Esophagus muscularis mucosa (tissue), 4 donors: Measurements from ENCODE around the gene WNK3. TPM values are rescaled to one million over a fixed set of nuclear protein-coding genes. Genes with fewer than 3 reads are reported as not detected.

Source experiments
- DNase-seq: peaks from one replicate; pipeline ENCODE4 v3.0.0-alpha.2; 2017; ENCODE audit errors: extremely low spot score
- H3K27ac ChIP-seq, 4 donors: fragments of 200-600 bp; sonication (generic); replicated peaks in 1 of 4; 1 replicate in 3 of 4; 2 replicates in 1 of 4; pipeline ENCODE4 v1.5.1; 2016 to 2019; ENCODE audit warnings: mild to moderate bottlenecking in 1 of 4
- H3K27me3 ChIP-seq, 4 donors: fragments of 200-600 bp; sonication (generic); one replicate each; pipeline versions ENCODE4 v1.5.1 to v1.6.0; 2016 to 2019
- H3K36me3 ChIP-seq, 4 donors: fragments of 200-600 bp; sonication (generic); one replicate each; pipeline ENCODE4 v1.5.1; 2016 to 2019
- H3K4me1 ChIP-seq, 4 donors: fragments of 200-600 bp; sonication (generic); one replicate each; pipeline ENCODE4 v1.5.1; 2016 to 2019
- H3K4me3 ChIP-seq, 4 donors: fragments of 200-600 bp; sonication (generic); 1 replicate in 2 of 4; 2 replicates in 2 of 4; pipeline ENCODE4 v1.5.1; 2016 to 2019; ENCODE audit warnings: mild to moderate bottlenecking in 4 of 4, moderate library complexity in 1 of 4
- H3K9me3 ChIP-seq, 4 donors: fragments of 200-600 bp; sonication (generic); 1 replicate in 3 of 4; 2 replicates in 1 of 4; pipeline ENCODE4 v1.5.1; 2016 to 2019
- EP300 ChIP-seq: sonication (generic); formaldehyde crosslinking; IDR thresholded peaks from one replicate; pipeline ENCODE4 v1.6.1; 2017; ENCODE audit warnings: antibody characterized with exemption
- POLR2A ChIP-seq: fragments of 450-650 bp; IDR thresholded peaks from one replicate; pipeline ENCODE4 v1.6.1; 2017; ENCODE audit warnings: antibody characterized with exemption, moderate library complexity, mild to moderate bottlenecking, low read depth
- POLR2AphosphoS5 ChIP-seq, 2 donors: sonication (generic); formaldehyde crosslinking; IDR thresholded peaks; one replicate each; pipeline ENCODE4 v1.6.1; 2017; ENCODE audit warnings: antibody characterized with exemption in 2 of 2
- WGBS: methylation state at CpG from one replicate; pipeline ENCODE4 v1.1.5; 2018; 5-methylcytosine and 5-hydroxymethylcytosine counted together
- intact Hi-C: fragments of 100-400 bp; cut with DNase I; formaldehyde crosslinking; loops from one replicate; pipeline ENCODE4 v1.15.1; 2023
- total RNA-seq, 4 donors: library from RNA; depleted of rRNA; stranded (reverse); fragments of >200 nt; gene quantifications; one replicate each; pipeline versions ENCODE4 v1.1.0 to v1.2.1, GENCODE V29; 2016
- TF ChIP-seq, protein P1 (sequence below), 3 experiments: fragments of 200-600 bp in 2 of 3; fragments of 450-650 bp in 1 of 3; sonication (generic) in 2 of 3; IDR thresholded peaks; one replicate each; pipeline ENCODE4 v1.5.1; 2017 to 2019; ENCODE audit warnings: antibody characterized with exemption in 3 of 3, mild to moderate bottlenecking in 2 of 3, moderate library complexity in 1 of 3

The WNK3 gene
- total RNA-seq, 4 donors from 2014 or later: 1.6 to 2.0 (median 1.8) TPM

GRCh38 chrX:54182194-54182863 lies 175.5 kb downstream of the WNK3 start:
- 28% methylated on average over 18 of the region's 36 CpGs for WGBS
- Histone ChIP-seq H3K4me3 (peak overlapping the region; percentile 72 to 88 (median 78)), H3K4me1 (peaks cover 20 to 42% (median 30%) of the 10 kb centered on the region in 4 donors), H3K36me3 (no peaks in the 10 kb centered on the region), H3K9me3 (no peaks in the 10 kb centered on the region), H3K27me3 (no peaks in the 10 kb centered on the region), H3K27ac (peak overlapping the region; percentile 81 to 97 (median 92))
- TF ChIP-seq EP300 (no peak), POLR2AphosphoS5 (IDR thresholded peaks at IDR 0.05) (peak; percentile 44 to 49)
- peak; percentile 91 for DNase-seq
- intact Hi-C loops: loop anchor here (10.0 kb wide), 1 partner anchor 138 kb away; the partner anchor contains the start of gene PHF8

DNA sequence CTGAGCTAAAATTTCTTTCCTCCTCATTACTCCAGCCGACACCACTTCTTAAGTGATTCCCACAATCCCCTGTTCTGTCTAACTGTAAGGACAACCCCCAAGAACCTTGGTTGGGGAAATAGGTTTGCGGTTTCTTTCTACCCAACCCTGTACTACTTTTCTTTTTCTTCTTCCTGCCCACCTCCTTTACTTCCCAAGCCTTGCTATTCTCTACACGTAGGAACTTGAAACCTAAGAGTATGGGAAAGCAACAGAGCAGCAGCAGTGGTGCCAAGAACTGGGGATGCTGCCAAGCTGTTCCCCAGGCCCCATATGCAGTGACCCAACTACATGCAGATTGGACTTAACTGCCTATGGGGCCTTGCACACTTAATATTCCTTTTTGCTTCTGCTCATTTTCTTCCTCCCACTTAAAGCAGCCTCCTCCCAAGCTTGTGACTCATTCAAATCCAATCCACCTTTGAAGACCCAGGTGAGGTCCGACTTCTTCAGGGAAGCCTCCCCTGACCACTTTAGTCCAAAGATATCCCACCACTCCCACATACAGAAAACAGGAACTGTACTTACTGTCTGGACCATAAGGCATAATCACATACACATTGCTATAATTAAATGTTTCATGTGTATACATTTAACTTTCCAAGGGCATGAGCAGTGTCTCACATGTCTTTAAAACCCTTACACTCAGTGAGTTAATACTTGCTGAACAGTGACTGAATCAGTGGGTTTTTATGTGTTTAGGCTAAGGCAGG lies 176.5 kb downstream of the WNK3 start:
- Histone ChIP-seq H3K9me3 (no peaks in the 10 kb centered on the region), H3K4me3 (peak overlapping the region; percentile 72 to 88 (median 78)), H3K36me3 (no peaks in the 10 kb centered on the region), H3K27me3 (no peaks in the 10 kb centered on the region), H3K27ac (no peak overlapping the region), H3K4me1 (peaks cover 20 to 42% (median 30%) of the 10 kb centered on the region in 4 donors)
- no peak for DNase-seq
- no peak for TF ChIP-seq POLR2A
- TF ChIP-seq, protein P1, sequence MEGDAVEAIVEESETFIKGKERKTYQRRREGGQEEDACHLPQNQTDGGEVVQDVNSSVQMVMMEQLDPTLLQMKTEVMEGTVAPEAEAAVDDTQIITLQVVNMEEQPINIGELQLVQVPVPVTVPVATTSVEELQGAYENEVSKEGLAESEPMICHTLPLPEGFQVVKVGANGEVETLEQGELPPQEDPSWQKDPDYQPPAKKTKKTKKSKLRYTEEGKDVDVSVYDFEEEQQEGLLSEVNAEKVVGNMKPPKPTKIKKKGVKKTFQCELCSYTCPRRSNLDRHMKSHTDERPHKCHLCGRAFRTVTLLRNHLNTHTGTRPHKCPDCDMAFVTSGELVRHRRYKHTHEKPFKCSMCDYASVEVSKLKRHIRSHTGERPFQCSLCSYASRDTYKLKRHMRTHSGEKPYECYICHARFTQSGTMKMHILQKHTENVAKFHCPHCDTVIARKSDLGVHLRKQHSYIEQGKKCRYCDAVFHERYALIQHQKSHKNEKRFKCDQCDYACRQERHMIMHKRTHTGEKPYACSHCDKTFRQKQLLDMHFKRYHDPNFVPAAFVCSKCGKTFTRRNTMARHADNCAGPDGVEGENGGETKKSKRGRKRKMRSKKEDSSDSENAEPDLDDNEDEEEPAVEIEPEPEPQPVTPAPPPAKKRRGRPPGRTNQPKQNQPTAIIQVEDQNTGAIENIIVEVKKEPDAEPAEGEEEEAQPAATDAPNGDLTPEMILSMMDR (IDR thresholded peaks at IDR 0.05): no peak
- no peak for TF ChIP-seq EP300
- no peak for TF ChIP-seq POLR2AphosphoS5 (IDR thresholded peaks at IDR 0.05)
- intact Hi-C loops: loop anchor here (10.0 kb wide), 1 partner anchor 137 kb away; the partner anchor contains the start of gene PHF8
- WGBS: 53% methylated on average over 4 of the region's 4 CpGs

- DNase-seq: no peak
- intact Hi-C loops: loop anchor here (10.0 kb wide), 1 partner anchor 136 kb away; the partner anchor contains the start of gene PHF8
- H3K27ac ChIP-seq: no peak overlapping the region
- no peak for TF ChIP-seq POLR2A
- no peak for TF ChIP-seq EP300
- TF ChIP-seq POLR2AphosphoS5 (IDR thresholded peaks at IDR 0.05): no peak
- TF ChIP-seq, protein P1 (IDR thresholded peaks at IDR 0.05): no peak
- H3K36me3 ChIP-seq: no peaks in the 10 kb centered on the region
- no peak overlapping the region for H3K4me3 ChIP-seq
- 51% methylated on average over 4 of the region's 4 CpGs for WGBS
- H3K4me1 ChIP-seq: peaks cover 20 to 42% (median 30%) of the 10 kb centered on the region in 4 donors
- no peaks in the 10 kb centered on the region for H3K27me3 ChIP-seq
- H3K9me3 ChIP-seq: no peaks in the 10 kb centered on the region
Observed at GRCh38 chrX:54180403-54180802, 177.4 kb downstream of the WNK3 start.

GRCh38 chrX:54178100-54178940 lies 179.5 kb downstream of the WNK3 start:
- no peaks in the 10 kb centered on the region for H3K9me3 ChIP-seq
- 50% methylated on average over 5 of the region's 5 CpGs for WGBS
- TF ChIP-seq EP300 (no peak), POLR2A (no peak), POLR2AphosphoS5 (IDR thresholded peaks at IDR 0.05) (no peak)
- TF ChIP-seq, protein P1 (IDR thresholded peaks at IDR 0.05): no peak
- H3K27ac ChIP-seq: no peak overlapping the region
- intact Hi-C loops: no loop called here
- H3K36me3 ChIP-seq: no peaks in the 10 kb centered on the region
- H3K27me3 ChIP-seq: no peaks in the 10 kb centered on the region
- no peak overlapping the region for H3K4me3 ChIP-seq
- peaks cover 20 to 42% (median 30%) of the 10 kb centered on the region in 4 donors for H3K4me1 ChIP-seq
- no peak for DNase-seq
